NCI-H1105 (cell line): ENCODE measurements around the gene ZNF219.

Experiments
- DNase-seq: peaks from one replicate; lab custom pipeline; 2025; lab: John Stamatoyannopoulos, UW

Gene ZNF219

GRCh38 chr14:21068521-21069387 is 29.7 kb downstream of the ZNF219 start:
- peak; percentile 78 for DNase-seq

- DNase-seq, result peak; percentile 8
Observed at GRCh38 chr14:21066882-21067502, 31.5 kb downstream of the ZNF219 start.

- DNase-seq, result no peak
Observed at GRCh38 chr14:21063479-21063878, 35.0 kb downstream of the ZNF219 start.

GRCh38 chr14:21061347-21061668 is 37.1 kb downstream of the ZNF219 start:
- no peak for DNase-seq

- DNase-seq, result no peak
Observed at GRCh38 chr14:21060614-21061346, 37.7 kb downstream of the ZNF219 start.

- no peak for DNase-seq
Observed at GRCh38 chr14:21059842-21060613, 38.4 kb downstream of the ZNF219 start.

- DNase-seq, result no peak
Observed at GRCh38 chr14:21058903-21059302, 39.6 kb downstream of the ZNF219 start.

- no peak for DNase-seq
Observed at GRCh38 chr14:21057803-21058675, 40.4 kb downstream of the ZNF219 start, which contains the start of gene RNASE8. RNASE8 (plus strand) TSS chr14:21057822; CDS start chr14:21057893, 71 bp downstream.

GRCh38 chr14:21056520-21057163 is 41.8 kb downstream of the ZNF219 start:
- no peak for DNase-seq

- DNase-seq, result no peak
Observed at GRCh38 chr14:21055432-21056117, 42.9 kb downstream of the ZNF219 start.

GRCh38 chr14:21054768-21055145 is 43.7 kb downstream of the ZNF219 start:
- no peak for DNase-seq

- no peak for DNase-seq
Observed at GRCh38 chr14:21054123-21054767, 44.2 kb downstream of the ZNF219 start.

GRCh38 chr14:21053184-21054122 is 45.0 kb downstream of the ZNF219 start:
- no peak for DNase-seq

- no peak for DNase-seq
Observed at GRCh38 chr14:21050597-21050996, 47.9 kb downstream of the ZNF219 start.

- no peak for DNase-seq
Observed at GRCh38 chr14:21049271-21049673, 49.2 kb downstream of the ZNF219 start.

GRCh38 chr14:21048638-21049037 is 49.8 kb downstream of the ZNF219 start:
- no peak for DNase-seq

- no peak for DNase-seq
Observed at GRCh38 chr14:21047378-21047781, 51.1 kb downstream of the ZNF219 start.

GRCh38 chr14:21043974-21044618 is 54.4 kb downstream of the ZNF219 start:
- peak; percentile 19 for DNase-seq
